ENCODE measurements around the gene ZBTB9.

- TF ChIP-seq EGR1 (IDR thresholded peaks at IDR 0.05; ENCODE audit: low read depth in 2 of 2) (no peak), CTCF (IDR thresholded peaks at IDR 0.05; ENCODE audit: low read depth, low read length, missing input control) (no peak), ZBTB33 (IDR thresholded peaks at IDR 0.05) (no peak), SP1 (IDR thresholded peaks at IDR 0.05) (no peak), MAX (IDR thresholded peaks at IDR 0.05) (no peak), TAF1 (conservative IDR thresholded peaks at IDR 0.05) (no peak), JUND (IDR thresholded peaks at IDR 0.05) (no peak)
- TF ChIP-seq, protein P1, sequence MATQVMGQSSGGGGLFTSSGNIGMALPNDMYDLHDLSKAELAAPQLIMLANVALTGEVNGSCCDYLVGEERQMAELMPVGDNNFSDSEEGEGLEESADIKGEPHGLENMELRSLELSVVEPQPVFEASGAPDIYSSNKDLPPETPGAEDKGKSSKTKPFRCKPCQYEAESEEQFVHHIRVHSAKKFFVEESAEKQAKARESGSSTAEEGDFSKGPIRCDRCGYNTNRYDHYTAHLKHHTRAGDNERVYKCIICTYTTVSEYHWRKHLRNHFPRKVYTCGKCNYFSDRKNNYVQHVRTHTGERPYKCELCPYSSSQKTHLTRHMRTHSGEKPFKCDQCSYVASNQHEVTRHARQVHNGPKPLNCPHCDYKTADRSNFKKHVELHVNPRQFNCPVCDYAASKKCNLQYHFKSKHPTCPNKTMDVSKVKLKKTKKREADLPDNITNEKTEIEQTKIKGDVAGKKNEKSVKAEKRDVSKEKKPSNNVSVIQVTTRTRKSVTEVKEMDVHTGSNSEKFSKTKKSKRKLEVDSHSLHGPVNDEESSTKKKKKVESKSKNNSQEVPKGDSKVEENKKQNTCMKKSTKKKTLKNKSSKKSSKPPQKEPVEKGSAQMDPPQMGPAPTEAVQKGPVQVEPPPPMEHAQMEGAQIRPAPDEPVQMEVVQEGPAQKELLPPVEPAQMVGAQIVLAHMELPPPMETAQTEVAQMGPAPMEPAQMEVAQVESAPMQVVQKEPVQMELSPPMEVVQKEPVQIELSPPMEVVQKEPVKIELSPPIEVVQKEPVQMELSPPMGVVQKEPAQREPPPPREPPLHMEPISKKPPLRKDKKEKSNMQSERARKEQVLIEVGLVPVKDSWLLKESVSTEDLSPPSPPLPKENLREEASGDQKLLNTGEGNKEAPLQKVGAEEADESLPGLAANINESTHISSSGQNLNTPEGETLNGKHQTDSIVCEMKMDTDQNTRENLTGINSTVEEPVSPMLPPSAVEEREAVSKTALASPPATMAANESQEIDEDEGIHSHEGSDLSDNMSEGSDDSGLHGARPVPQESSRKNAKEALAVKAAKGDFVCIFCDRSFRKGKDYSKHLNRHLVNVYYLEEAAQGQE (IDR thresholded peaks at IDR 0.05), result no peak
Measured at GRCh38 chr6:33419580-33420490, 34.5 kb upstream of the ZBTB9 start, which contains the start of gene SYNGAP1.
